Ectodermal cell (in vitro differentiated cells): ENCODE results near the gene ARL3.

ENCODE experiments used
- H3K27ac ChIP-seq: 2 replicates; pipeline ENCODE4 v1.7.0; 2013; ENCODE audit warnings: mild to moderate bottlenecking, low read depth, low read length; ENCODE audit not compliant: insufficient read depth, poor library complexity, severe bottlenecking
- H3K27me3 ChIP-seq: 2 replicates; pipeline ENCODE4 v1.7.0; 2013; ENCODE audit warnings: mild to moderate bottlenecking, low read length; ENCODE audit not compliant: insufficient read depth, control insufficient read depth, poor library complexity, severe bottlenecking
- H3K36me3 ChIP-seq: one replicate; pipeline ENCODE4 v1.7.0; 2013; ENCODE audit warnings: low read length; ENCODE audit not compliant: control insufficient read depth, insufficient read depth
- H3K4me1 ChIP-seq: one replicate; pipeline ENCODE4 v1.7.0; 2013; ENCODE audit warnings: low read length; ENCODE audit not compliant: control insufficient read depth, insufficient read depth
- H3K4me3 ChIP-seq: 2 replicates; pipeline ENCODE4 v1.7.0; 2013; ENCODE audit warnings: low read depth, low read length, control low read depth; ENCODE audit not compliant: insufficient read depth
- H3K9me3 ChIP-seq: 2 replicates; pipeline ENCODE4 v1.7.0; 2013; ENCODE audit warnings: mild to moderate bottlenecking, low read length, moderate library complexity; ENCODE audit not compliant: control insufficient read depth
- WGBS, 2 experiments: methylation state at CpG; one replicate each; pipeline ENCODE4 v1.1.7; 2013; ENCODE audit warnings: missing lambda C conversion rate in 2 of 2; 5-methylcytosine and 5-hydroxymethylcytosine counted together

Gene ARL3

GRCh38 chr10:102682981-102683380 lies 31.2 kb downstream of the ARL3 start:
- H3K4me3 ChIP-seq, result no peak overlapping the region
- no peaks in the 10 kb centered on the region for H3K27me3 ChIP-seq
- H3K36me3 ChIP-seq, result peaks cover 20% of the 10 kb centered on the region
- H3K9me3 ChIP-seq, result no peaks in the 10 kb centered on the region
- no peak overlapping the region for H3K27ac ChIP-seq
- WGBS, 2 experiments, result 93 to 98% methylated on average over 3 to 4 of the region's 4 CpGs
- H3K4me1 ChIP-seq, result peaks cover 18% of the 10 kb centered on the region

GRCh38 chr10:102682416-102682815 lies 31.8 kb downstream of the ARL3 start:
- 94 to 97% methylated on average over 7 of the region's 7 CpGs for whole genome bisulfite sequencing, 2 experiments
- no peak overlapping the region for H3K27ac ChIP-seq
- no peaks in the 10 kb centered on the region for H3K27me3 ChIP-seq
- no peaks in the 10 kb centered on the region for H3K9me3 ChIP-seq
- H3K4me1 ChIP-seq, result peaks cover 22% of the 10 kb centered on the region
- H3K36me3 ChIP-seq, result peaks cover 20% of the 10 kb centered on the region
- H3K4me3 ChIP-seq, result no peak overlapping the region

- Histone ChIP-seq H3K27me3 (no peaks in the 10 kb centered on the region), H3K4me3 (no peak overlapping the region), H3K9me3 (no peaks in the 10 kb centered on the region), H3K27ac (no peak overlapping the region), H3K4me1 (peaks cover 29% of the 10 kb centered on the region), H3K36me3 (peaks cover 20% of the 10 kb centered on the region)
- WGBS, 2 experiments, result 95% methylated on average over 5 of the region's 5 CpGs
Observed at GRCh38 chr10:102681696-102682095, 32.5 kb downstream of the ARL3 start.

- Histone ChIP-seq H3K27me3 (no peaks in the 10 kb centered on the region), H3K36me3 (peaks cover 11% of the 10 kb centered on the region), H3K9me3 (no peaks in the 10 kb centered on the region), H3K4me1 (peaks cover 46% of the 10 kb centered on the region), H3K27ac (peak overlapping the region; percentile 86), H3K4me3 (no peak overlapping the region)
- WGBS, 2 experiments, result 92 to 94% methylated on average over 4 of the region's 4 CpGs
Observed at GRCh38 chr10:102679596-102679995, 34.6 kb downstream of the ARL3 start.

GRCh38 chr10:102678842-102679289 lies 35.3 kb downstream of the ARL3 start:
- H3K36me3 ChIP-seq, result peaks cover 11% of the 10 kb centered on the region
- peak overlapping the region; percentile 86 for H3K27ac ChIP-seq
- peaks cover 53% of the 10 kb centered on the region for H3K4me1 ChIP-seq
- 3% methylated on average over 9 of the region's 9 CpGs for WGBS, 2 experiments
- no peaks in the 10 kb centered on the region for H3K9me3 ChIP-seq
- H3K27me3 ChIP-seq, result no peaks in the 10 kb centered on the region
- no peak overlapping the region for H3K4me3 ChIP-seq

- Histone ChIP-seq H3K4me3 (no peak overlapping the region), H3K36me3 (peaks cover 11% of the 10 kb centered on the region), H3K4me1 (peaks cover 61% of the 10 kb centered on the region), H3K27me3 (no peaks in the 10 kb centered on the region), H3K27ac (no peak overlapping the region), H3K9me3 (no peaks in the 10 kb centered on the region)
- 79% methylated on average over 9 of the region's 9 CpGs for WGBS, 2 experiments
Observed at GRCh38 chr10:102678068-102678400, 36.2 kb downstream of the ARL3 start.

GRCh38 chr10:102677331-102678067 lies 36.7 kb downstream of the ARL3 start:
- Histone ChIP-seq H3K4me1 (peaks cover 67% of the 10 kb centered on the region), H3K27me3 (no peaks in the 10 kb centered on the region), H3K36me3 (peaks cover 10% of the 10 kb centered on the region), H3K9me3 (no peaks in the 10 kb centered on the region), H3K4me3 (no peak overlapping the region), H3K27ac (no peak overlapping the region)
- WGBS, 2 experiments, result 88% methylated on average over 9 of the region's 9 CpGs

- WGBS, 2 experiments, result 73 to 77% methylated on average over 9 of the region's 9 CpGs
- H3K4me1 ChIP-seq, result peaks cover 69% of the 10 kb centered on the region
- peak overlapping the region; percentile 93 for H3K27ac ChIP-seq
- H3K27me3 ChIP-seq, result no peaks in the 10 kb centered on the region
- no peaks in the 10 kb centered on the region for H3K9me3 ChIP-seq
- peaks cover 2% of the 10 kb centered on the region for H3K36me3 ChIP-seq
- H3K4me3 ChIP-seq, result no peak overlapping the region
Observed at GRCh38 chr10:102676534-102677315, 37.5 kb downstream of the ARL3 start.

GRCh38 chr10:102675666-102676533 lies 38.3 kb downstream of the ARL3 start:
- no peaks in the 10 kb centered on the region for H3K36me3 ChIP-seq
- peak overlapping the region; percentile 11 for H3K4me3 ChIP-seq
- H3K27me3 ChIP-seq, result no peaks in the 10 kb centered on the region
- WGBS, 2 experiments, result 33 to 34% methylated on average over 16 of the region's 16 CpGs
- no peaks in the 10 kb centered on the region for H3K9me3 ChIP-seq
- H3K4me1 ChIP-seq, result peaks cover 71% of the 10 kb centered on the region
- peak overlapping the region; percentile 93 for H3K27ac ChIP-seq
